MM.1S (cell line): Measurements from ENCODE around the gene WDR1.

Source experiments
- CTCF ChIP-seq: fragments of 300-600 bp; sonication (generic); IDR thresholded peaks from 2 replicates; pipeline ENCODE4 v1.5.1; 2016; ENCODE audit warnings: antibody characterized with exemption, low read length, mixed read lengths
- EZH2 ChIP-seq: fragments of 300-600 bp; sonication (generic); optimal IDR thresholded peaks from 2 replicates; pipeline ENCODE3; 2017; ENCODE audit warnings: low read depth, mild to moderate bottlenecking, antibody characterized with exemption, low read length, mixed read lengths
- EZH2phosphoT487 ChIP-seq: fragments of 300-600 bp; sonication (generic); IDR thresholded peaks from 2 replicates; pipeline ENCODE4 v1.6.1; 2018; ENCODE audit warnings: antibody characterized with exemption, low read length

DNA sequence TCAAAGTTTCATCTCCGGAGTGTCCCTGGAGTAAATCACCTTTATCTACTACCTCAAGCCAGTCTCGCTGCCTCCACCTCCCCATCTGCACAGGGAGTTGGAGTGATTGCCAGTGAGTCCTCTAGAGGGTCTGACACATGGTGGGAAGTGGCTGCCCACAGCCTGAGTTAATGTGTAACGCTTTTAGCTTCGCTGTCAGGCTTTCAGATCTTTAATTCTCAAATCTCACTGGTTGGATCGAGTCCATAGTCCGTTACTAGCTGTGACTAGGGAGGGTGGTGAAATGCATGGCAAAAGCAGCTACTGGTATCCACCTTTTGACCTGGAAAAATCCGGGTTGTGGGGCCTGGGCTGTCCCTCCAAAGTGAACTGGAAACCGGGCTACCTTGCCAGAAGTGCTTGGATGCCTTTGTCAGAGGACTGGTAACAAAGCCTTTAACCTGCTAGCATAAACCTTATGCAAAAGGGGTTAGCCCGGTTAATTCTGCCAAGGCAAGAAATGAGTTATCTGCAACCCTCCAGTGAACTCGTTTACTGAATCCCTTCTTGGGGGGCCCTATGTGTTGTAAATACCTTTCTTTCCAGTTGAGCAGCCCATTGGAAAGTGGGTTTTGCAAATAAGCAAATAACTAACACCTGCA, 5.1 kb upstream of the WDR1 start:
- TF ChIP-seq CTCF (no peak), EZH2 (no peak), EZH2phosphoT487 (no peak)
